Choroid plexus epithelial cell (primary cell): ENCODE data around the gene HS6ST3.

ENCODE experiments used
- DNase-seq: peaks from one replicate; pipeline ENCODE4 v3.0.0-alpha.2; 2010; ENCODE audit warnings: low read depth
- H3K4me3 ChIP-seq: 2 replicates; pipeline ENCODE4 v1.5.1; 2011; ENCODE audit warnings: low read depth, mild to moderate bottlenecking, control low read depth, low read length, moderate library complexity
- CTCF ChIP-seq: conservative IDR thresholded peaks from 2 replicates; pipeline ENCODE4 v1.5.1; 2011; ENCODE audit warnings: low read depth, mild to moderate bottlenecking, control low read depth, inconsistent platforms, low read length, moderate library complexity

HS6ST3 gene

GRCh38 chr13:96426167-96426566 is 336.3 kb downstream of the HS6ST3 start:
- H3K4me3 ChIP-seq, result no peak overlapping the region
- no peak for DNase-seq
- no peak for TF ChIP-seq CTCF

- no peak for DNase-seq
Observed at GRCh38 chr13:96428911-96429310, 339.0 kb downstream of the HS6ST3 start.

GRCh38 chr13:96431044-96431581 is 341.2 kb downstream of the HS6ST3 start:
- no peak for DNase-seq
- no peak for TF ChIP-seq CTCF
- no peak overlapping the region for H3K4me3 ChIP-seq

More at GRCh38 chr13:96428911-96429310, 339.0 kb downstream of the HS6ST3 start:
- no peak for TF ChIP-seq CTCF
- H3K4me3 ChIP-seq, result no peak overlapping the region

- DNase-seq, result no peak
- H3K4me3 ChIP-seq, result no peak overlapping the region
- no peak for TF ChIP-seq CTCF
Observed at GRCh38 chr13:96444676-96445075, 354.8 kb downstream of the HS6ST3 start.

GRCh38 chr13:96449920-96450319 is 360.0 kb downstream of the HS6ST3 start:
- TF ChIP-seq CTCF, result no peak
- DNase-seq, result no peak
- no peak overlapping the region for H3K4me3 ChIP-seq

GRCh38 chr13:96450326-96451020 is 360.6 kb downstream of the HS6ST3 start:
- no peak overlapping the region for H3K4me3 ChIP-seq
- TF ChIP-seq CTCF, result no peak
- DNase-seq, result no peak

GRCh38 chr13:96454466-96454865 is 364.6 kb downstream of the HS6ST3 start:
- H3K4me3 ChIP-seq, result no peak overlapping the region
- DNase-seq, result no peak
- TF ChIP-seq CTCF, result no peak
